HUES48 (cell line): ENCODE measurements around the gene TBX20.
"Not testable (repeated sequence)": the region's sequence is repeated elsewhere in the genome, so short reads cannot be mapped to it uniquely, and the experiment has no call there.

ENCODE experiments used
- H3K27ac ChIP-seq: one replicate; pipeline ENCODE4 v1.7.0; 2013; ENCODE audit warnings: low read depth, low read length, inconsistent platforms
- H3K27me3 ChIP-seq: 2 replicates; pipeline ENCODE4 v1.6.1; 2013; ENCODE audit warnings: mild to moderate bottlenecking, low read length; ENCODE audit not compliant: control insufficient read depth, insufficient read depth
- H3K36me3 ChIP-seq: 2 replicates; pipeline ENCODE4 v1.6.1; 2013; ENCODE audit warnings: low read length; ENCODE audit not compliant: control insufficient read depth, insufficient read depth
- H3K4me1 ChIP-seq: 2 replicates; pipeline ENCODE4 v1.6.1; 2013; ENCODE audit warnings: mild to moderate bottlenecking, low read length; ENCODE audit not compliant: control insufficient read depth, insufficient read depth
- H3K4me3 ChIP-seq: 2 replicates; pipeline ENCODE4 v1.5.1; 2013; ENCODE audit warnings: mild to moderate bottlenecking, low read depth, low read length
- H3K9ac ChIP-seq: 2 replicates; pipeline ENCODE4 v1.6.1; 2013; ENCODE audit warnings: mild to moderate bottlenecking, low read depth, low read length, moderate library complexity
- H3K9me3 ChIP-seq: 2 replicates; pipeline ENCODE4 v1.6.1; 2013; ENCODE audit warnings: low read length; ENCODE audit not compliant: control insufficient read depth, insufficient read depth

Gene TBX20

GRCh38 chr7:35241436-35241835 lies 12.5 kb downstream of the TBX20 start:
- H3K9me3 ChIP-seq = no peaks in the 10 kb centered on the region
- peaks cover 2% of the 10 kb centered on the region; the same call in 1 of the 2 replicates for H3K4me1 ChIP-seq
- no peak overlapping the region for H3K9ac ChIP-seq
- H3K4me3 ChIP-seq = no peak overlapping the region
- no peak overlapping the region for H3K27ac ChIP-seq
- no peaks in the 10 kb centered on the region for H3K36me3 ChIP-seq
- peaks cover 23% of the 10 kb centered on the region for H3K27me3 ChIP-seq

- H3K27ac ChIP-seq, H3K9me3 ChIP-seq, H3K4me3 ChIP-seq, H3K36me3 ChIP-seq, H3K4me1 ChIP-seq, H3K9ac ChIP-seq: not testable (repeated sequence)
- H3K27me3 ChIP-seq = peaks cover 18% of the 10 kb centered on the region
Measured at GRCh38 chr7:35241008-35241407, 12.9 kb downstream of the TBX20 start.

- H3K27me3 ChIP-seq, H3K36me3 ChIP-seq, H3K4me3 ChIP-seq, H3K27ac ChIP-seq, H3K4me1 ChIP-seq, H3K9ac ChIP-seq, H3K9me3 ChIP-seq: not testable (repeated sequence)
Measured at GRCh38 chr7:35238456-35238855, 15.4 kb downstream of the TBX20 start.

- Histone ChIP-seq H3K27ac (no peak overlapping the region), H3K4me1 (no peaks in the 10 kb centered on the region), H3K9ac (no peak overlapping the region), H3K36me3 (no peaks in the 10 kb centered on the region), H3K9me3 (no peaks in the 10 kb centered on the region), H3K4me3 (no peak overlapping the region), H3K27me3 (no peaks in the 10 kb centered on the region)
Measured at GRCh38 chr7:35232994-35233393, 20.9 kb downstream of the TBX20 start.

- not testable (repeated sequence) for H3K27ac ChIP-seq, H3K4me3 ChIP-seq, H3K27me3 ChIP-seq, H3K9me3 ChIP-seq, H3K36me3 ChIP-seq, H3K9ac ChIP-seq, H3K4me1 ChIP-seq
Measured at GRCh38 chr7:35231221-35231620, 22.7 kb downstream of the TBX20 start.

GRCh38 chr7:35229116-35229780 lies 24.7 kb downstream of the TBX20 start:
- not testable (repeated sequence) for H3K4me1 ChIP-seq, H3K36me3 ChIP-seq, H3K27ac ChIP-seq, H3K27me3 ChIP-seq, H3K9me3 ChIP-seq, H3K9ac ChIP-seq, H3K4me3 ChIP-seq

GRCh38 chr7:35228496-35229051 lies 25.3 kb downstream of the TBX20 start:
- H3K36me3 ChIP-seq, H3K27ac ChIP-seq, H3K27me3 ChIP-seq, H3K9me3 ChIP-seq, H3K4me3 ChIP-seq, H3K9ac ChIP-seq, H3K4me1 ChIP-seq: not testable (repeated sequence)

GRCh38 chr7:35227438-35227837 lies 26.5 kb downstream of the TBX20 start:
- not testable (repeated sequence) for H3K9me3 ChIP-seq, H3K4me1 ChIP-seq, H3K27ac ChIP-seq, H3K36me3 ChIP-seq, H3K27me3 ChIP-seq, H3K4me3 ChIP-seq, H3K9ac ChIP-seq

GRCh38 chr7:35222445-35222844 lies 31.5 kb downstream of the TBX20 start:
- not testable (repeated sequence) for H3K36me3 ChIP-seq, H3K27me3 ChIP-seq, H3K4me3 ChIP-seq, H3K9ac ChIP-seq, H3K9me3 ChIP-seq, H3K4me1 ChIP-seq, H3K27ac ChIP-seq

- not testable (repeated sequence) for H3K9ac ChIP-seq, H3K4me3 ChIP-seq, H3K36me3 ChIP-seq, H3K4me1 ChIP-seq, H3K27me3 ChIP-seq, H3K27ac ChIP-seq, H3K9me3 ChIP-seq
Measured at GRCh38 chr7:35220176-35220575, 33.7 kb downstream of the TBX20 start.

GRCh38 chr7:35216033-35216432 lies 37.9 kb downstream of the TBX20 start:
- not testable (repeated sequence) for H3K9ac ChIP-seq, H3K4me3 ChIP-seq, H3K27ac ChIP-seq, H3K4me1 ChIP-seq, H3K36me3 ChIP-seq, H3K9me3 ChIP-seq, H3K27me3 ChIP-seq

- H3K4me1 ChIP-seq, H3K27me3 ChIP-seq, H3K4me3 ChIP-seq, H3K36me3 ChIP-seq, H3K27ac ChIP-seq, H3K9ac ChIP-seq, H3K9me3 ChIP-seq: not testable (repeated sequence)
Measured at GRCh38 chr7:35215063-35215462, 38.8 kb downstream of the TBX20 start.
